SU-DHL-6 (cell line): ENCODE measurements around the gene FOXA1.

Experiments used
- CTCF ChIP-seq: fragments of 200-600 bp; sonication (generic); IDR thresholded peaks from one replicate; pipeline ENCODE4 v1.5.1; 2017; ENCODE audit warnings: antibody characterized with exemption, mild to moderate bottlenecking, low read length, moderate library complexity; ENCODE audit not compliant: insufficient read depth, poor library complexity, severe bottlenecking
- EZH2phosphoT487 ChIP-seq: fragments of 200-600 bp; sonication (generic), shearing (Covaris generic); conservative IDR thresholded peaks from 2 replicates; pipeline ENCODE4 v1.6.1; 2018; ENCODE audit warnings: mild to moderate bottlenecking, antibody characterized with exemption, low read length, moderate library complexity, mixed read lengths

- TF ChIP-seq CTCF = no peak
- no peak for TF ChIP-seq EZH2phosphoT487
These were observed 11.6 kb upstream of the FOXA1 start for GRCh38 chr14:37606678-37607077.
